Measurements from ENCODE around the gene CAP1.

Gene CAP1

GRCh38 chr1:40017951-40018575 lies 22.5 kb upstream of the CAP1 start:
- H3K27ac ChIP-seq, result no peak overlapping the region
- POLR2A ChIA-PET (ENCODE audit: low non-redundant PET), result interaction anchor here (0.7 kb wide), 1 partner anchor 844 kb away, joined by 5 read pairs; no protein-coding TSS in a partner anchor
- no peak for DNase-seq (ENCODE audit: low spot score)
- CTCF ChIA-PET, result no interaction called here
- TF ChIP-seq CTCF (conservative IDR thresholded peaks at IDR 0.05; ENCODE audit: low read depth), result no peak

- no peak for DNase-seq (ENCODE audit: low spot score)
- POLR2A ChIA-PET (ENCODE audit: low non-redundant PET), result no interaction called here
- no peak overlapping the region for H3K27ac ChIP-seq
- CTCF ChIA-PET, result interaction anchor here (0.9 kb wide), 1 partner anchor 101 kb away, joined by 3 read pairs; no protein-coding TSS in a partner anchor
- TF ChIP-seq CTCF (conservative IDR thresholded peaks at IDR 0.05; ENCODE audit: low read depth), result no peak
These were observed 20.0 kb upstream of the CAP1 start for GRCh38 chr1:40020447-40021085.

- CTCF ChIA-PET, result interaction anchor here (0.7 kb wide), 1 partner anchor 956 kb away, joined by 4 read pairs; no protein-coding TSS in a partner anchor
- TF ChIP-seq CTCF (conservative IDR thresholded peaks at IDR 0.05; ENCODE audit: low read depth), result no peak
- POLR2A ChIA-PET (ENCODE audit: low non-redundant PET), result no interaction called here
- no peak for DNase-seq (ENCODE audit: low spot score)
- H3K27ac ChIP-seq, result no peak overlapping the region
These were observed 17.1 kb upstream of the CAP1 start for GRCh38 chr1:40023379-40023944.

GRCh38 chr1:40024671-40025070 lies 15.9 kb upstream of the CAP1 start:
- CTCF ChIA-PET, result interaction anchor here (0.5 to 1.1 kb wide), 2 partner anchors 9 to 33 kb away, joined by 4 read pairs; no protein-coding TSS in a partner anchor
- no peak for TF ChIP-seq CTCF (conservative IDR thresholded peaks at IDR 0.05; ENCODE audit: low read depth)
- POLR2A ChIA-PET (ENCODE audit: low non-redundant PET), result no interaction called here
- H3K27ac ChIP-seq, result no peak overlapping the region
- no peak for DNase-seq (ENCODE audit: low spot score)

- no peak for TF ChIP-seq CTCF (conservative IDR thresholded peaks at IDR 0.05; ENCODE audit: low read depth)
- no peak for DNase-seq (ENCODE audit: low spot score)
- CTCF ChIA-PET, result no interaction called here
- no peak overlapping the region for H3K27ac ChIP-seq
- POLR2A ChIA-PET (ENCODE audit: low non-redundant PET), result no interaction called here
These were observed 12.9 kb upstream of the CAP1 start for GRCh38 chr1:40027647-40028046.

- no peak for DNase-seq (ENCODE audit: low spot score)
- CTCF ChIA-PET, result interaction anchor here (0.6 to 0.9 kb wide), 6 partner anchors 48 to 923 kb away, joined by 3 to 5 read pairs (median 3); no protein-coding TSS in a partner anchor
- no peak overlapping the region for H3K27ac ChIP-seq
- POLR2A ChIA-PET (ENCODE audit: low non-redundant PET), result no interaction called here
- TF ChIP-seq CTCF (conservative IDR thresholded peaks at IDR 0.05; ENCODE audit: low read depth), result no peak
These were observed 10.9 kb upstream of the CAP1 start for GRCh38 chr1:40029608-40030007.
